ENCODE results near the gene USP7.
"Not testable (repeated sequence)": the region's sequence is repeated elsewhere in the genome, so short reads cannot be mapped to it uniquely, and the experiment has no call there.

- not testable (repeated sequence) for TF ChIP-seq POLR2A (IDR thresholded peaks at IDR 0.05; ENCODE audit: low read length); GATA1 (IDR thresholded peaks at IDR 0.05; ENCODE audit: low read depth, low read length)
These were observed 88.4 kb downstream of the USP7 start for GRCh38 chr16:8875317-8875716.

Measured in erythroblast (primary cell).